Activated CD4-positive, alpha-beta memory T cell treated with anti-CD3 and anti-CD28 coated beads for 36 hours (primary cell): ENCODE data around the gene DNASE1L2. TPM values are rescaled to one million over a fixed set of nuclear protein-coding genes. Genes with fewer than 3 reads are reported as not detected.

ENCODE experiments used
- CTCF ChIA-PET: fragments of 350-600 bp; sonication (Branson Sonifier 250); formaldehyde crosslinking; loops from one replicate; lab custom pipeline; 2021; ENCODE audit warnings: antibody characterized with exemption, inconsistent platforms; lab: Charles Lee
- POLR2A ChIA-PET: fragments of 350-600 bp; sonication (Branson Sonifier 250); formaldehyde crosslinking; loops from one replicate; lab custom pipeline; 2021; ENCODE audit warnings: antibody characterized with exemption; lab: Charles Lee
- DNase-seq: peaks from one replicate; pipeline ENCODE4 v3.0.0-alpha.2; 2020
- H3K27ac Mint-ChIP-seq: one replicate; pipeline ENCODE4 v1.8.0; 2021; ENCODE audit warnings: mixed read lengths
- H3K27me3 Mint-ChIP-seq: one replicate; pipeline ENCODE4 v1.8.0; 2021; ENCODE audit warnings: mixed read lengths
- H3K36me3 Mint-ChIP-seq: one replicate; pipeline ENCODE4 v1.8.0; 2021; ENCODE audit warnings: mixed read lengths
- H3K4me1 Mint-ChIP-seq: one replicate; pipeline ENCODE4 v1.8.0; 2021; ENCODE audit warnings: low read depth, mixed read lengths
- H3K4me3 Mint-ChIP-seq: one replicate; pipeline ENCODE4 v1.8.0; 2021; ENCODE audit warnings: mild to moderate bottlenecking, mixed read lengths
- H3K9me3 Mint-ChIP-seq: one replicate; pipeline ENCODE4 v1.8.0; 2021; ENCODE audit warnings: mixed read lengths
- intact Hi-C: fragments of 100-400 bp; cut with micrococcal nuclease; formaldehyde crosslinking; loops from one replicate; pipeline ENCODE4 v1.15.1; 2023
- total RNA-seq, 2 experiments: library from RNA; stranded (reverse); gene quantifications; one replicate each; pipeline ENCODE4 v1.2.3, GENCODE V29; 2021

Gene DNASE1L2, protein sequence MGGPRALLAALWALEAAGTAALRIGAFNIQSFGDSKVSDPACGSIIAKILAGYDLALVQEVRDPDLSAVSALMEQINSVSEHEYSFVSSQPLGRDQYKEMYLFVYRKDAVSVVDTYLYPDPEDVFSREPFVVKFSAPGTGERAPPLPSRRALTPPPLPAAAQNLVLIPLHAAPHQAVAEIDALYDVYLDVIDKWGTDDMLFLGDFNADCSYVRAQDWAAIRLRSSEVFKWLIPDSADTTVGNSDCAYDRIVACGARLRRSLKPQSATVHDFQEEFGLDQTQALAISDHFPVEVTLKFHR
- total RNA-seq: under 1 TPM; 0.63 to 0.67 TPM

DNA sequence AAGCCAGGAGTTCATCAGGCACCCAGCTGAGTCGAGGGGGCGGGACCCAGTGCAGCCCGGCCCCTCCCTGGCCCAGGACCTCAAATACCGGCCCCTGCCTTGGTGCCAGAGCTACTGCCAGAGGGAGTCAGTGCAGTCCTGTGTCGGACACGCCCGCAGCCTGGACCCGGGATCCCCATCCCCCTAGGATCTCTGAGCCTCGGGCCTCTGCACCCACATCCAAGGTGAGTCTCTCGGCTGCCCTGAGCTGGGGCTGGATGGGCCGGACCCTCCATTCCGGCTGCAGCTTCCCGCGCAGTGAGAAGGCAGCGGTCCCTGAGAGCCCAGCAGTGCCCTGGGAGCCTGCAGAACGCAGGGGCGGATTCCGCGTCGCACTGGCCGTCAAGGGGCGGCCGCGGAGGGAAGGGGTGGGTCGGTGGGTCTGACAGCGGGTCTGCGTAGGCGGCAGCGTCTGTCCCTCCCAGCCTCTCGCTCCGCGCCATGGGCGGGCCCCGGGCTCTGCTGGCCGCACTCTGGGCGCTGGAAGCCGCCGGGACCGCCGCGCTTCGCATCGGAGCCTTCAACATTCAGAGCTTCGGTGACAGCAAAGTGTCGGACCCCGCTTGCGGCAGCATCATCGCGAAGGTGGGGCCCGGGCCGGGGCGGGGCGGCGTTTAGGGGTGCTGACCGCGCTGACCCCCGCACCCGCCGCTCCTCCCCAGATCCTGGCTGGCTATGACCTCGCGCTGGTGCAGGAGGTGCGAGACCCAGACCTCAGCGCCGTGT lies at the start of gene DNASE1L2:
DNASE1L2 (plus strand) TSS at position 108 of the 765 bp plus-strand sequence; CDS start at position 481, 373 bp downstream.
- POLR2A ChIA-PET: interaction anchor here (1.5 kb wide), 1 partner anchor 24 kb away, joined by 3 read pairs; no protein-coding TSS in a partner anchor
- CTCF ChIA-PET: no interaction called here
- Mint-ChIP-seq H3K4me3 (no peak within 1 kb of the TSS), H3K36me3 (peaks cover 16% of the 10 kb centered on the region), H3K27me3 (peaks cover 2% of the 10 kb centered on the region), H3K27ac (no peak within 1 kb of the TSS), H3K4me1 (no peaks in the 10 kb centered on the region), H3K9me3 (no peaks in the 10 kb centered on the region)
- intact Hi-C loops: no loop called here
- DNase-seq: no peak

DNA sequence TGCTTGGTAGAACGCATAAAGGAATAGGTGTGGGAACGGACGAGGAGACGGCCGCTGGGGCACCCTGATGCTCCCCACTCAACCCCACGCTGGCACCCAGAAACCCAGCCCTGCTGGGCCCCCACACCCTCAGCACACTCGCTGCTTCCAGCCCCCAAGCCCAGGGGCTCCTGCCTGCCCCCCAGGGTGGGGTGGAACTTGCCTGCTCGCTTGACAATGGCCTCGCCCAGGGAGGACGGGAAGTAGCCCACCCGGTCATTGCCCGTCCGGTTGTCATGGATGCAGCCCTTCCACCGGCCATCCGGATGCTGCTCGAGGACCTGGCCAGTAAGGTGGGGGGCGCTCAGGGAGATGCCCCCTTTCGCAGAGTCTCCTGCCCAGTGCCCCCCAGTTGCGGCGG lies 49.7 kb upstream of the DNASE1L2 start:
- Mint-ChIP-seq H3K4me3 (no peak overlapping the region), H3K36me3 (no peaks in the 10 kb centered on the region), H3K27ac (no peak overlapping the region), H3K27me3 (no peaks in the 10 kb centered on the region), H3K4me1 (no peaks in the 10 kb centered on the region), H3K9me3 (no peaks in the 10 kb centered on the region)
- POLR2A ChIA-PET: no interaction called here
- CTCF ChIA-PET: no interaction called here
- intact Hi-C loops: no loop called here
- DNase-seq: no peak

DNA sequence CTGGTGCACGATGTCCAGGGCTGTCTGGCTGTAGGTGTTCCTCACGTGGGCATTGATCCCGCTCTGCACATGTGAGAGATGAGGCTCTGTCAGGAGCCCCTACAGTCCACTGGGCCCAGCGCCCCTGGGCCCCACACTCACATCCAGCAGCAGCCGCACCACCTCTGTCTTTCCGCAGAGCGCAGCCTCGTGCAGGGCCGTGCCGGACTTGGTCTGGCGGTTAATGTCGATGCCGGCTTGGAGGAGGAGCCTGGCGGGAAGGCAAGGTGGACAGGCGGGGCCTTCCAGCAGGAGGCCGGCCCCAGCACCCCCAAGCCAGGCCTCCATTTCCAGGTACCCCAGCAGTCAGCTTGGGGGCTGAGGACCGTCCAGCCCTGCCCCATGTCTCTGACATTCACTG lies 49.0 kb upstream of the DNASE1L2 start:
- H3K36me3 Mint-ChIP-seq: no peaks in the 10 kb centered on the region
- no peak overlapping the region for H3K27ac Mint-ChIP-seq
- intact Hi-C loops: no loop called here
- H3K27me3 Mint-ChIP-seq: no peaks in the 10 kb centered on the region
- no peak for DNase-seq
- no peaks in the 10 kb centered on the region for H3K9me3 Mint-ChIP-seq
- no peak overlapping the region for H3K4me3 Mint-ChIP-seq
- POLR2A ChIA-PET: no interaction called here
- H3K4me1 Mint-ChIP-seq: no peaks in the 10 kb centered on the region
- CTCF ChIA-PET: no interaction called here

DNA sequence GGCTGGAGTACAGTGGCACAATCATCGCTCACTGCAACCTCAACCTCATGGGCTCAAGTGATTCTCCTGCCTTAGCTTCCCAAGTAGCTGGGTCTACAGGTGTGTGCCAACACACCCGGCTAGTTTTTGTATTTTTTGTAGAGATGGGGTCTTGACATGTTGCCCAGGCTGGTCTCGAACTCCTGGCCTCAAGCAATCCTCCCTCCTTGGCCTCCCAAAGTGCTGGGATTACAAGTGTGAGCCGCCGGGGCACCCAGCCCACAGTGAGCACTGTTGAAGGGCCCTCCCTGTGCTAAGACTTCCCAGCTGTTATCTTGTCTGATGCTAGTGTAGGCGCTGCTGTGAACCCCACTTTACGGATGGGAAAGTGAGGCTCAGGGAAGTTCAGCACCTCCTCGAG lies 47.8 kb upstream of the DNASE1L2 start:
- intact Hi-C loops: no loop called here
- H3K27ac Mint-ChIP-seq: no peak overlapping the region
- no peak overlapping the region for H3K4me3 Mint-ChIP-seq
- no peaks in the 10 kb centered on the region for H3K4me1 Mint-ChIP-seq
- no peak for DNase-seq
- no peaks in the 10 kb centered on the region for H3K27me3 Mint-ChIP-seq
- no peaks in the 10 kb centered on the region for H3K36me3 Mint-ChIP-seq
- H3K9me3 Mint-ChIP-seq: no peaks in the 10 kb centered on the region
- ChIA-PET CTCF (no interaction called here), POLR2A (interaction anchor here (0.6 kb wide), 1 partner anchor 116 kb away, joined by 5 read pairs; no protein-coding TSS in a partner anchor)

DNA sequence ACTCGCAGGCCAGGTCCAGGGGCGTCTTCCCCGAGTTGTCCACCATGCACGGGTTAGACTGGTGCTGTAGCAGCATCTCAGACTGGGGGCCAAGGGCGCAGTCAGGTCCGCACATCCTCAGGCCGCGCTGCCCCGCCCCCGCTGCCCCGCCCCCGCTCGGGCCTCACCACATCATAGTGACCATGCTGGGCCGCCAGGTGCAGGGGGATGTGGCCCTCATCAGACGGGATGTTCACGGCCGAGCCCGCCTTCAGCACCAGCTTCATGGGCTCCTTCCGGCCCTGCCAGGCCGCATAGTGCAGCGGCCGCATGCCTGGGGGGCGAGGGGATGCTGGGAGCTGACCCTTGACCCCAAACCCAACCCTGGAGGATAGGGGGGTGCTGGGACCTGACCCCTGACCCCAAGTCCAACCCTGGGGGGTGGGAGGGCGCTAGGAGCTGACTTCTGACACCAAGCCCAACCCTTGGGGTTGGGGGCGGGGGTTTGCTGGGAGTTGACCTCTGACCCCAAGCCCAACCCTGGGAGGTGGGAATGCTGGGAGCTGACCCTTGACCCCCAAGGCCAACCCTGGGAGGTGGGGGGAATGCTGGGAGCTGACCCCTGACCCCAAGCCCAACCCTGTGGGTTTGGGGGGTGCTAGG lies 46.9 kb upstream of the DNASE1L2 start:
- Mint-ChIP-seq H3K27ac (no peak overlapping the region), H3K4me1 (no peaks in the 10 kb centered on the region), H3K4me3 (no peak overlapping the region), H3K9me3 (no peaks in the 10 kb centered on the region), H3K27me3 (no peaks in the 10 kb centered on the region), H3K36me3 (no peaks in the 10 kb centered on the region)
- ChIA-PET POLR2A (no interaction called here), CTCF (no interaction called here)
- no peak for DNase-seq
- intact Hi-C loops: no loop called here

DNA sequence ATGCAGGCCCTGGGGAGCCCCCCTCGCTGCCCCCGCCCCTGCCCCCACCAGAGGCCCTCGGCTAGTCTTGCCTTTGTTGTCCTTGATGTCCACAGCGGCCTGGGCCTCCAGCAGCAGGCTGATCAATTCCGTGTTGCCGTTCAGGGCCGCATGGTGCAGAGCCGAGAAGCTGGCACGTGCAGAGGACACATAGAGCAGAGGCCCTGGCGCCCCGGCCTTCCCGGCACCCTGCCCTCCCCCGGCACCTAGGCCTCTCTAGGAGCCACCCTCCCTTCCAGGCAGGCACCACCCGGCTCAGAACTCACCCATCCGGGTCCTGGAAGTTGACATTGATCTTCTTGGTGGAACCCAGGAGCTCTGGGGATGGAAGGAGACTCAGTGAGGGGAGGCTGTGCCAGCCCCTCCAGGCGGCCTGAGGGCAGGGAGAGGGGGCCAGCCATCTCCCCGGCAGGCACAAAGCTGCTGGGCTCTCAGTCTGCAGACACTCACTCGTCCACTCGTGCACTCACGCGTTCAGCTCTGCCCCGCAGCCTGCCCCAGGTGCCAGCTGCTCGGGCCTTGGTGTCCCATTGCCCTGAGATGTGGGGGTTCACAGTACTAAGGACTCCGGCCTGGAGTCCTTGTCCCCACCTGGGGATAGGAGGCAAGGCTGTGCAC lies 46.1 kb upstream of the DNASE1L2 start:
- intact Hi-C loops: loop anchor here (10.0 kb wide), 1 partner anchor 315 kb away; no protein-coding TSS in a partner anchor
- H3K27me3 Mint-ChIP-seq: peaks cover 5% of the 10 kb centered on the region
- no peaks in the 10 kb centered on the region for H3K36me3 Mint-ChIP-seq
- H3K4me3 Mint-ChIP-seq: no peak overlapping the region
- DNase-seq: no peak
- H3K9me3 Mint-ChIP-seq: no peaks in the 10 kb centered on the region
- ChIA-PET POLR2A (no interaction called here), CTCF (no interaction called here)
- H3K27ac Mint-ChIP-seq: no peak overlapping the region
- H3K4me1 Mint-ChIP-seq: peaks cover 4% of the 10 kb centered on the region

DNA sequence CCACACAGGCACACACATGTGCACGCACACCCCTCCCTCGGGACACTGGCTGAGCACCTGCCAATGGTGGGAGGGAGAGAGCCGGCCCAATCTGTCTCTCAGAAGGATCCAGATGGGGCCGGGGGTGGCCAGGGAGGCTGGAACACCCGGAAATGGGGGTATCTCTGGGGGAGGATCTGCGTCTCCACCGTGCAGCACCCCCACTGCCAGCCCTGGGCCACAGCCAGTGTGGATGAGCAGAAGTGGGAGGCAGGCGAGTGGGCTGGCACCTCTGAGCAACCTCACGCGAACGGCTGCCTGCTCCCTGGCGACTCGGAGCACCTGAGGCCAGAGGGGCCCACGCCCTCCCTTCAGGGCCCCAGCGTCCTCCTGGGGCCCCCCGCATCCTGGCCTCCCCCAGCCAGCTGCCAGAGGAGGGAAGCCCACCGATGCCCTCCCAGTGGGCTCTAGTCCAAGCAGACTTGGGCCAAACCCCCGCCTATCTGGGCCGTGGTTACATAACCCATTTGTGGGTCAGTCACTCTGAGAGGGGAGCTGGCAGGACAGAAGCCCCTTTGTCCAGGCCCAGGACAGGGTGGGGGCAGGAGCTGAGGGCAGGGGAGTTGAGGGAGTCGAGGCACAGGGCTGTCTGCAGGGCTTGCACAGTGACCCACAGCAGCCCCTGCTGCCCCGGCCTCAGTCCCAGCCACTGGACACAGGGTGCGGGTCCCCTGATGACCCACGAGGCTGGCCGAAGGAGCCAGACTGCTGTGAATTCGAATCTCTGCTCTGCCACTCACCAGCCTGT lies 45.4 kb upstream of the DNASE1L2 start:
- H3K9me3 Mint-ChIP-seq: no peaks in the 10 kb centered on the region
- H3K4me1 Mint-ChIP-seq: peaks cover 4% of the 10 kb centered on the region
- no peaks in the 10 kb centered on the region for H3K36me3 Mint-ChIP-seq
- intact Hi-C loops: loop anchor here (10.0 kb wide), 1 partner anchor 314 kb away; no protein-coding TSS in a partner anchor
- POLR2A ChIA-PET: no interaction called here
- H3K27ac Mint-ChIP-seq: no peak overlapping the region
- no peak for DNase-seq
- no peak overlapping the region for H3K4me3 Mint-ChIP-seq
- H3K27me3 Mint-ChIP-seq: peaks cover 8% of the 10 kb centered on the region
- CTCF ChIA-PET: no interaction called here

DNA sequence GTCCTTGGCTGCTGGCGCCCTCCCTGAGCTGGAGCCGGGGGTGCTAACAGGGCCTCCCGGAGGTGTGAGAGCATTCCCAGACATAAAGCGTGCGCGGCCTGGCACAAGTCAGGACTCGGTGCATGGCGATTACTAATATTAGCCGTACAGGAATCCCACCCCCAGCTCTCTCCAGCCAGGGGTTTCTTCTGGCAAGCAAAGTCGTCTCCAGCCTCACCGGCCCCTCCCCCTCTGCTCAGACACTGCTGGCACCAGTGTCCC lies 44.9 kb upstream of the DNASE1L2 start:
- ChIA-PET CTCF (no interaction called here), POLR2A (no interaction called here)
- H3K4me3 Mint-ChIP-seq: no peak overlapping the region
- DNase-seq: no peak
- H3K27me3 Mint-ChIP-seq: peaks cover 8% of the 10 kb centered on the region
- no peaks in the 10 kb centered on the region for H3K36me3 Mint-ChIP-seq
- intact Hi-C loops: loop anchor here (10.0 kb wide), 1 partner anchor 313 kb away; no protein-coding TSS in a partner anchor
- no peaks in the 10 kb centered on the region for H3K9me3 Mint-ChIP-seq
- no peak overlapping the region for H3K27ac Mint-ChIP-seq
- peaks cover 4% of the 10 kb centered on the region for H3K4me1 Mint-ChIP-seq

DNA sequence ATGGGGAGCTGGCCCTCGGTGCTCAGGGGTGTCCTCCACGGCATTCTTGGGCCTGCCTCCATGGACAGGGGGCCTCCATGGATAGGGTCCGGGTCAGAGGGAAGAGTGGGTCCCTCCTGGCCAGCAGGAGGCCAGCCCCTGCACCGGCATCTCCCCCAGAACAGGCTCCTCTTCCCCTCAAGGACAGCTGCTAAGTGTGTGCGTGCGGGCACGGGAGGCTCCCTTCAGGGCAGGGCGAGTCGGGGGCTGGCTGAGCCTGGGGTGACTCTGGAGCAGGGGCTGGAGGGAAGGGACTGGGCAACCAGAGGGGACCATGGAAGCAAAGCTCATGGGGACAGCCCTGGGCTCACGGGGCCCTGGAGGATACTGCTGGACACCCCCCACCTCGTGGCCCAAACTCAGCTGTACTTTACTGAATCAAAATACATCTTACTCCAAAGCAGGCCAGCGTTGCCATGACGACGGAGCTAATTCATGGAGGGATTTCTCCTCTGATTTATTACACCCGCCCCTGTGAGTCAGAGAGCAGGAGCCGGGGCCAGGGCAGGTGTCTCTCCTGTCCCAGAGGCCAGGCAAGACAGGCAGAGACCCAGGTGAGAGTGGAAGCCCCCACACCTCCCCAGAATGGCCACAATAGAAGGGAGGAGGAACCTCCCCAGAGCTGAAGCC lies 41.9 kb upstream of the DNASE1L2 start:
- peaks cover 28% of the 10 kb centered on the region for H3K27me3 Mint-ChIP-seq
- peaks cover 4% of the 10 kb centered on the region for H3K4me1 Mint-ChIP-seq
- H3K9me3 Mint-ChIP-seq: no peaks in the 10 kb centered on the region
- H3K4me3 Mint-ChIP-seq: no peak overlapping the region
- CTCF ChIA-PET: interaction anchor here (0.6 to 3.9 kb wide), 16 partner anchors 9 to 319 kb away, joined by 3 to 31 read pairs (median 4); partner anchors contain the start of genes ABCA3, CCNF, E4F1 and ECI1
- intact Hi-C loops: loop anchor here (10.0 kb wide), 1 partner anchor 311 kb away; no protein-coding TSS in a partner anchor
- POLR2A ChIA-PET: interaction anchor here (1.4 to 1.5 kb wide), 2 partner anchors 20 to 58 kb away, joined by 4 to 6 read pairs; partner anchors contain the start of genes ECI1 and PGP
- H3K36me3 Mint-ChIP-seq: no peaks in the 10 kb centered on the region
- no peak for DNase-seq
- no peak overlapping the region for H3K27ac Mint-ChIP-seq

DNA sequence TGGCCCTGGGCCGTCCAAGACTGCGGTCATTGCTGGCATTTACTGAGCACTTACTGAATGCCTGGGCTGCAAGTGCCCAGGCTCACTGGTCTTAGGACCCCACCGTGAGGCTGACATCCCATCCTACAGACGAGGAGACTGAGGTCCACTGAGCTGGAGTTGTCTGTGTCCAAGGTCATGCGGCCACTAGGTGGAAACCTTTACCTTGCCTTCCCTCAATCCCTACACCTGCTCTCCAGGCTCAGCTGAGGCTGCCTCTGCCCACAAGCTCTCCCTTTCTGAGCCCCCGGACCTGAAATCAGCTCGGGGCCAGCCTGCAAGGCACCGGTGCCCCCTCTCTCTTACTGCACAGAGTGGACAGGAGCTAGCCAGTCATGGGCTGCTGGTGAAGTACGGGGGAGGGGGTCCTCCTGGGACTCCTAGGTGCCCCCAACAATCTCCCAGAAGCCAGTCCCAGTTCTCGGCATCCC lies 41.4 kb upstream of the DNASE1L2 start:
- peaks cover 4% of the 10 kb centered on the region for H3K4me1 Mint-ChIP-seq

More for the DNA sequence above, 41.4 kb upstream of the DNASE1L2 start:
- Mint-ChIP-seq H3K4me3 (no peak overlapping the region), H3K36me3 (no peaks in the 10 kb centered on the region), H3K27ac (no peak overlapping the region), H3K27me3 (peaks cover 28% of the 10 kb centered on the region), H3K9me3 (no peaks in the 10 kb centered on the region)
- peak; percentile 67 for DNase-seq
- CTCF ChIA-PET: interaction anchor here (0.6 to 3.9 kb wide), 16 partner anchors 8 to 318 kb away, joined by 3 to 31 read pairs (median 4); partner anchors contain the start of genes ABCA3, CCNF, E4F1 and ECI1
- intact Hi-C loops: loop anchor here (10.0 kb wide), 1 partner anchor 310 kb away; no protein-coding TSS in a partner anchor
- POLR2A ChIA-PET: interaction anchor here (1.4 to 1.5 kb wide), 2 partner anchors 20 to 57 kb away, joined by 4 to 6 read pairs; partner anchors contain the start of genes ECI1 and PGP
